MM.1S (cell line): ENCODE measurements around the gene RTCA.

Source experiments
- DNase-seq: peaks from one replicate; pipeline ENCODE4 v3.0.0-alpha.2; 2015
- H2AFZ ChIP-seq: fragments of 300-600 bp; sonication (generic); 2 replicates; pipeline ENCODE4 v1.6.0; 2016; ENCODE audit warnings: antibody characterized with exemption, low read length
- H3F3A ChIP-seq: fragments of 300-600 bp; sonication (generic); 2 replicates; pipeline ENCODE4 v1.6.1; 2016; ENCODE audit warnings: mild to moderate bottlenecking, antibody characterized with exemption, low read length, moderate library complexity, mixed read lengths; ENCODE audit not compliant: insufficient read depth
- H3K27ac ChIP-seq: fragments of 300-600 bp; sonication (generic); 2 replicates; pipeline ENCODE4 v1.5.1; 2016; ENCODE audit warnings: mild to moderate bottlenecking, low read length
- H3K27me3 ChIP-seq: fragments of 300-600 bp; sonication (generic); replicated peaks from 2 replicates; pipeline ENCODE4 v1.6.0; 2016; ENCODE audit warnings: low read length; ENCODE audit not compliant: insufficient read depth
- H3K36me3 ChIP-seq: fragments of 300-600 bp; sonication (generic); replicated peaks from 2 replicates; pipeline ENCODE4 v1.6.1; 2016; ENCODE audit warnings: mild to moderate bottlenecking, low read length, mixed read lengths; ENCODE audit not compliant: insufficient read depth
- H3K4me1 ChIP-seq: fragments of 300-600 bp; sonication (generic); 2 replicates; pipeline ENCODE4 v1.6.1; 2016; ENCODE audit warnings: low read length, mixed read lengths
- H3K4me2 ChIP-seq: fragments of 300-600 bp; sonication (generic); 2 replicates; pipeline ENCODE4 v1.6.0; 2016; ENCODE audit warnings: low read depth, low read length
- H3K4me3 ChIP-seq: fragments of 300-600 bp; sonication (generic); 2 replicates; pipeline ENCODE4 v1.5.1; 2016; ENCODE audit warnings: low read length, mixed read lengths
- H3K79me2 ChIP-seq: fragments of 300-600 bp; sonication (generic); 2 replicates; pipeline ENCODE4 v1.6.1; 2016; ENCODE audit warnings: mixed run types, low read length, mixed read lengths
- H3K9ac ChIP-seq: fragments of 300-600 bp; sonication (generic); 2 replicates; pipeline ENCODE4 v1.6.1; 2016; ENCODE audit warnings: low read length, mixed read lengths
- H3K9me2 ChIP-seq: fragments of 300-600 bp; sonication (generic); replicated peaks from 2 replicates; pipeline ENCODE4 v1.6.1; 2016; ENCODE audit warnings: mild to moderate bottlenecking, low read length, mixed read lengths; ENCODE audit not compliant: insufficient read depth
- H3K9me3 ChIP-seq: fragments of 300-600 bp; sonication (generic); replicated peaks from 2 replicates; pipeline ENCODE4 v1.6.1; 2016; ENCODE audit warnings: mild to moderate bottlenecking, low read length, mixed read lengths; ENCODE audit not compliant: insufficient read depth
- H4K20me1 ChIP-seq: fragments of 300-600 bp; sonication (generic); 2 replicates; pipeline ENCODE4 v1.6.1; 2016; ENCODE audit warnings: mild to moderate bottlenecking, low read length, moderate library complexity, mixed read lengths; ENCODE audit not compliant: insufficient read depth
- EZH2 ChIP-seq: fragments of 300-600 bp; sonication (generic); optimal IDR thresholded peaks from 2 replicates; pipeline ENCODE3; 2017; ENCODE audit warnings: low read depth, mild to moderate bottlenecking, antibody characterized with exemption, low read length, mixed read lengths
- EZH2phosphoT487 ChIP-seq: fragments of 300-600 bp; sonication (generic); IDR thresholded peaks from 2 replicates; pipeline ENCODE4 v1.6.1; 2018; ENCODE audit warnings: antibody characterized with exemption, low read length
- TF ChIP-seq, protein P1 (sequence below): fragments of 300-600 bp; sonication (generic); IDR thresholded peaks from 2 replicates; pipeline ENCODE4 v1.5.1; 2016; ENCODE audit warnings: antibody characterized with exemption, low read length, mixed read lengths

Gene RTCA

DNA sequence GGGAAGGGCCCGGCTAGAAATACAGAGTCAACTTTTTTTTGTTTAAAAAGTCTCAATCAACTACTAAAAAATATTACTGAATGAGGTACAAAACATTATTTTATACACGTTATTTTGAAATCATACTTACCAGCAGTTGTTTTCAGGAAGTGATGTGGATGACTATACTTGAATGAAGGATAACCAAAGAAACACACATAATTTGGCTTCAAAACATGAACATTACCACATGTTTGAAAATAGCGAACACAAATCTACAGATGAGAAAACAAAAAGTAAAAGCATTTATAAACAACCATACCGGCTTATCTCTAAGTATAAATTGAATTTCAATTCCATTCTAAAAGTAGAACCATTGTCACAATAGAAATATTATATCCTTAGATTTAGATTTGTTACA, 25.4 kb upstream of the RTCA start:
- no peak overlapping the region for H3K9ac ChIP-seq
- H3K4me3 ChIP-seq = no peak overlapping the region
- H4K20me1 ChIP-seq = no peaks in the 10 kb centered on the region
- TF ChIP-seq EZH2phosphoT487 = no peak
- no peak for TF ChIP-seq EZH2
- TF ChIP-seq, protein P1, sequence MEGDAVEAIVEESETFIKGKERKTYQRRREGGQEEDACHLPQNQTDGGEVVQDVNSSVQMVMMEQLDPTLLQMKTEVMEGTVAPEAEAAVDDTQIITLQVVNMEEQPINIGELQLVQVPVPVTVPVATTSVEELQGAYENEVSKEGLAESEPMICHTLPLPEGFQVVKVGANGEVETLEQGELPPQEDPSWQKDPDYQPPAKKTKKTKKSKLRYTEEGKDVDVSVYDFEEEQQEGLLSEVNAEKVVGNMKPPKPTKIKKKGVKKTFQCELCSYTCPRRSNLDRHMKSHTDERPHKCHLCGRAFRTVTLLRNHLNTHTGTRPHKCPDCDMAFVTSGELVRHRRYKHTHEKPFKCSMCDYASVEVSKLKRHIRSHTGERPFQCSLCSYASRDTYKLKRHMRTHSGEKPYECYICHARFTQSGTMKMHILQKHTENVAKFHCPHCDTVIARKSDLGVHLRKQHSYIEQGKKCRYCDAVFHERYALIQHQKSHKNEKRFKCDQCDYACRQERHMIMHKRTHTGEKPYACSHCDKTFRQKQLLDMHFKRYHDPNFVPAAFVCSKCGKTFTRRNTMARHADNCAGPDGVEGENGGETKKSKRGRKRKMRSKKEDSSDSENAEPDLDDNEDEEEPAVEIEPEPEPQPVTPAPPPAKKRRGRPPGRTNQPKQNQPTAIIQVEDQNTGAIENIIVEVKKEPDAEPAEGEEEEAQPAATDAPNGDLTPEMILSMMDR = no peak
- no peaks in the 10 kb centered on the region for H3K9me2 ChIP-seq
- H3K9me3 ChIP-seq = no peaks in the 10 kb centered on the region
- H2AFZ ChIP-seq = no peak overlapping the region
- H3F3A ChIP-seq = no peaks in the 10 kb centered on the region
- H3K27ac ChIP-seq = no peak overlapping the region
- H3K4me1 ChIP-seq = no peaks in the 10 kb centered on the region
- no peaks in the 10 kb centered on the region for H3K36me3 ChIP-seq
- no peaks in the 10 kb centered on the region for H3K79me2 ChIP-seq
- DNase-seq = no peak
- H3K4me2 ChIP-seq = no peak overlapping the region
- H3K27me3 ChIP-seq = no peaks in the 10 kb centered on the region

DNA sequence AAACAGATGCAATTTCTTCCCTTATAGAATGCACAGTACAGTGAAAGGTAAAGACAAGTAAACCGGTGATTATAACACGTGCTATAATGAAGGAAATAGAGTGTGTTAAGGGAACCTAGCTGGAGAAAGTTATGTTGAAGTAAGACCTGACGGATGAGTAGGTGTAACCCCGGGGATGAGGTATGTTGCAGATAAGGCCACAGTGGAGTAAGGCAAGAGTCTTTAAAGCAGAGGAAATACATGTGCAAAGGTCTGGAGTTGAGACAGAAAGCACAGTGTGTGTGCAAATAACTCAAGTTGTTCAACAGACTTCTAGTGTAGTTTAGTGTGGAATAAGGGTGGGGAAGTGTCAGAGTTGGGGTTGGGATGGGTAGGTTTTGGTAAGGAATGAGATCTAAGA, 19.3 kb upstream of the RTCA start:
- no peak for DNase-seq
- no peaks in the 10 kb centered on the region for H3K9me2 ChIP-seq
- H3K4me3 ChIP-seq = no peak overlapping the region
- no peak for TF ChIP-seq EZH2
- no peak for TF ChIP-seq EZH2phosphoT487
- TF ChIP-seq, protein P1 = no peak
- H3K36me3 ChIP-seq = no peaks in the 10 kb centered on the region
- no peak overlapping the region for H3K4me2 ChIP-seq
- no peak overlapping the region for H2AFZ ChIP-seq
- H3K9ac ChIP-seq = no peak overlapping the region
- no peaks in the 10 kb centered on the region for H3K27me3 ChIP-seq
- H3K4me1 ChIP-seq = 0 out of 2 replicates have a peak, but pooled peaks cover 3% of the 10 kb centered on the region
- no peaks in the 10 kb centered on the region for H3K9me3 ChIP-seq
- H3F3A ChIP-seq = no peaks in the 10 kb centered on the region
- peaks cover 16% of the 10 kb centered on the region for H3K79me2 ChIP-seq
- H3K27ac ChIP-seq = no peak overlapping the region
- H4K20me1 ChIP-seq = no peaks in the 10 kb centered on the region

DNA sequence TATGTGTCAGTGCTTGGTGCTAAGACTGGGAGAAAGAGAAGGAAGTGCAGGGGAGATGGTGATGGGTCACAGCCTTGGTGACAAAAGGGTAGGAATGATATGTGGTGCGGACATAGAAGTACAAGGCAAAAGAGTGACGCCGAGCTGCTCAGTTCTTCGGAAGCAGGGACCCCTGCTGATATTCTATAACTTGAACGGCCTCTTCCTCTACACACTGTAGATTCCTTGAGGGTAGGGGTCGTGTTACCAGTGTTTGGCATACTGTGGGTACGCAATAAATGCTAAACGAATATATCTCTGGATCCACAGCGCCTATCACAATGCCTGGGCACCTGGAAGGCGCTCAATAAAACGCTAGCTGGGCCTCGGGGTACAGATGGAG, 16.9 kb upstream of the RTCA start:
- peaks cover 16% of the 10 kb centered on the region for H3K79me2 ChIP-seq
- no peaks in the 10 kb centered on the region for H3F3A ChIP-seq
- H3K9me2 ChIP-seq = no peaks in the 10 kb centered on the region
- H4K20me1 ChIP-seq = no peaks in the 10 kb centered on the region
- H3K27me3 ChIP-seq = no peaks in the 10 kb centered on the region
- no peaks in the 10 kb centered on the region for H3K36me3 ChIP-seq
- no peaks in the 10 kb centered on the region for H3K9me3 ChIP-seq
- peak overlapping the region; percentile 92 for H3K4me3 ChIP-seq
- peak overlapping the region; percentile 95 for H2AFZ ChIP-seq
- TF ChIP-seq EZH2phosphoT487 = no peak
- TF ChIP-seq, protein P1 = no peak
- no peak for TF ChIP-seq EZH2
- DNase-seq = no peak
- peak overlapping the region; percentile 78 for H3K4me2 ChIP-seq
- 0 out of 2 replicates have a peak, but pooled peaks cover 3% of the 10 kb centered on the region for H3K4me1 ChIP-seq
- peak overlapping the region; percentile 48; the same call in 1 of the 2 replicates for H3K27ac ChIP-seq
- H3K9ac ChIP-seq = peak overlapping the region; percentile 81
